Ovary (tissue), 9 donors: ENCODE results near the gene DSG3. TPM values are rescaled to one million over a fixed set of nuclear protein-coding genes. Genes with fewer than 3 reads are reported as not detected.
"Not testable (repeated sequence)": the region's sequence is repeated elsewhere in the genome, so short reads cannot be mapped to it uniquely, and the experiment has no call there.

ENCODE experiments used
- DNase-seq, 5 donors: peaks; one replicate each; pipeline ENCODE4 v3.0.0-alpha.2; 2019 to 2020
- H3K27ac ChIP-seq, 2 donors: fragments of 200-600 bp; one replicate each; pipeline versions ENCODE4 v1.5.1 to v1.8.0; 2019 to 2022
- H3K27me3 ChIP-seq: fragments of 200-600 bp; one replicate; pipeline ENCODE4 v1.8.0; 2022
- H3K36me3 ChIP-seq: fragments of 200-600 bp; sonication (generic); one replicate; pipeline ENCODE4 v1.5.1; 2019
- H3K4me1 ChIP-seq: one replicate; pipeline ENCODE4 v1.8.1; 2013; ENCODE audit warnings: mild to moderate bottlenecking, moderate library complexity; ENCODE audit not compliant: insufficient read depth
- H3K4me3 ChIP-seq: fragments of 200-600 bp; sonication (generic); one replicate; pipeline ENCODE4 v1.5.1; 2017
- H3K9me3 ChIP-seq, 2 donors: fragments of 200-600 bp in 1 of 2; sonication (generic) in 1 of 2; one replicate each; pipeline versions ENCODE4 v1.5.1 to v1.8.1; 2013 to 2019; ENCODE audit warnings: mild to moderate bottlenecking in 1 of 2, moderate library complexity in 1 of 2
- CTCF ChIP-seq, 3 donors: fragments of 450-650 bp in 2 of 3; fragments of 200-600 bp in 1 of 3; IDR thresholded peaks; one replicate each; pipeline versions ENCODE4 v1.5.1 to v1.8.0; 2016 to 2022; ENCODE audit warnings: antibody characterized with exemption in 3 of 3, mild to moderate bottlenecking in 1 of 3
- EP300 ChIP-seq: sonication (generic); formaldehyde crosslinking; IDR thresholded peaks from one replicate; pipeline ENCODE4 v1.6.1; 2017; ENCODE audit warnings: antibody characterized with exemption
- POLR2A ChIP-seq: fragments of 450-650 bp; IDR thresholded peaks from one replicate; pipeline ENCODE4 v1.6.1; 2017; ENCODE audit warnings: antibody characterized with exemption, mild to moderate bottlenecking, moderate library complexity
- WGBS, 3 donors: extraction: QIAGEN DNeasy Blood & Tissue Kit in 1 of 3; methylation state at CpG; one replicate each; pipeline versions ENCODE4 v1.1.5 to v1.1.7; 2013 to 2017; 5-methylcytosine and 5-hydroxymethylcytosine counted together
- intact Hi-C, 4 donors: fragments of 100-400 bp; cut with DNase I; formaldehyde crosslinking; loops; one replicate each; pipeline versions ENCODE4 v1.11.0 to v1.15.1; 2022 to 2023
- polyA plus RNA-seq, 2 donors: library from polyadenylated mRNA; stranded (reverse); fragments of 200-250 nt in 1 of 2; fragments of 350-450 nt in 1 of 2; fragmentation: Illumina TruSeq in 1 of 2; extraction: RNeasy Lipid Tissue Mini Kit (QIAGEN cat#74804) in 1 of 2; gene quantifications; one replicate each; pipeline ENCODE4 v1.2.3, GENCODE V29; 2013 to 2014
- total RNA-seq, 7 donors: library from RNA; depleted of rRNA in 2 of 7; stranded (reverse); fragments of >200 nt in 2 of 7; fragmentation: NEBNext Ultra II Directional in 3 of 7; extraction: Animal tissue kit (Norgen Biotek cat#: 25700) in 3 of 7; gene quantifications; one replicate each; pipeline versions ENCODE4 v1.1.0 to v1.2.4, GENCODE V29; 2016 to 2023
- donor health status: DM: no; HTN: no; CAD: no; lungs with moderate emphysema.
- donor health status: DM: no; HTN: no; CAD: no.
- donor health status: Bipolar disorder and iron deficiency.
- donor health status: DM: yes; HTN: yes; CAD: no.
- donor health status: DM: no; HTN: no; CAD: no.
- donor health status: DM: yes; HTN: yes; CAD: no.

Gene DSG3
- total and polyA plus RNA-seq, 9 donors, result under 0.01 to 0.05 (median 0.03) TPM; not detected in 6

GRCh38 chr18:31491586-31491985 is 44.0 kb downstream of the DSG3 start:
- no peak for DNase-seq
- H3K27ac ChIP-seq, result no peak overlapping the region
- peaks cover 7% of the 10 kb centered on the region for H3K4me1 ChIP-seq
- intact Hi-C loops, result no loop called here
- H3K9me3 ChIP-seq, result no peaks in the 10 kb centered on the region
- no peaks in the 10 kb centered on the region for H3K27me3 ChIP-seq
- H3K4me3 ChIP-seq, result no peak overlapping the region
- H3K36me3 ChIP-seq, result no peaks in the 10 kb centered on the region
- TF ChIP-seq POLR2A (no peak), EP300 (no peak), CTCF (IDR thresholded peaks at IDR 0.05) (no peak)

GRCh38 chr18:31492671-31493070 is 45.1 kb downstream of the DSG3 start:
- TF ChIP-seq EP300, result no peak
- TF ChIP-seq POLR2A, result no peak
- TF ChIP-seq CTCF (IDR thresholded peaks at IDR 0.05), result no peak
- no peak overlapping the region for H3K4me3 ChIP-seq
- no peaks in the 10 kb centered on the region for H3K9me3 ChIP-seq
- 95 to 96% (median 95%) methylated on average over 9 of the region's 9 CpGs for WGBS, 3 donors
- no peaks in the 10 kb centered on the region for H3K36me3 ChIP-seq
- H3K4me1 ChIP-seq, result peaks cover 4% of the 10 kb centered on the region
- intact Hi-C loops, result no loop called here
- no peak for DNase-seq
- H3K27ac ChIP-seq, result no peak overlapping the region
- H3K27me3 ChIP-seq, result no peaks in the 10 kb centered on the region

GRCh38 chr18:31493171-31493570 is 45.6 kb downstream of the DSG3 start:
- 86 to 92% (median 89%) methylated on average over 7 of the region's 7 CpGs for WGBS, 3 donors

GRCh38 chr18:31493941-31494340 is 46.4 kb downstream of the DSG3 start:
- intact Hi-C loops, result no loop called here
- TF ChIP-seq EP300 (no peak), POLR2A (no peak)
- no peaks in the 10 kb centered on the region for H3K9me3 ChIP-seq
- H3K27ac ChIP-seq, result no peak overlapping the region
- no peaks in the 10 kb centered on the region for H3K36me3 ChIP-seq
- H3K4me1 ChIP-seq, result no peaks in the 10 kb centered on the region
- no peak for DNase-seq
- no peaks in the 10 kb centered on the region for H3K27me3 ChIP-seq
- no peak overlapping the region for H3K4me3 ChIP-seq

More at GRCh38 chr18:31493171-31493570, 45.6 kb downstream of the DSG3 start:
- intact Hi-C loops, result no loop called here
- TF ChIP-seq POLR2A (no peak), EP300 (no peak), CTCF (IDR thresholded peaks at IDR 0.05) (no peak)
- H3K4me3 ChIP-seq, result no peak overlapping the region
- no peaks in the 10 kb centered on the region for H3K9me3 ChIP-seq
- H3K27me3 ChIP-seq, result no peaks in the 10 kb centered on the region
- no peaks in the 10 kb centered on the region for H3K4me1 ChIP-seq
- no peaks in the 10 kb centered on the region for H3K36me3 ChIP-seq
- H3K27ac ChIP-seq, result no peak overlapping the region
- no peak for DNase-seq

GRCh38 chr18:31494705-31495244 is 47.2 kb downstream of the DSG3 start:
- H3K4me3 ChIP-seq, H3K4me1 ChIP-seq, H3K27me3 ChIP-seq, DNase-seq, H3K36me3 ChIP-seq, H3K27ac ChIP-seq, H3K9me3 ChIP-seq, intact Hi-C loops: not testable (repeated sequence)
- 73 to 84% (median 78%) methylated on average over 2 of the region's 2 CpGs for WGBS, 3 donors
